Coronary artery (tissue), 2 donors: ENCODE data around the gene PEX13.
"Not testable (repeated sequence)": the region's sequence is repeated elsewhere in the genome, so short reads cannot be mapped to it uniquely, and the experiment has no call there.

Experiments used
- DNase-seq: peaks from one replicate; pipeline ENCODE4 v3.0.0-alpha.2; 2017; ENCODE audit warnings: low spot score
- H3K27ac ChIP-seq, 2 donors: fragments of 200-600 bp; sonication (generic); one replicate each; pipeline ENCODE4 v1.5.1; 2016 to 2019
- H3K4me3 ChIP-seq: fragments of 200-600 bp; sonication (generic); 2 replicates; pipeline ENCODE4 v1.5.1; 2016; ENCODE audit warnings: mild to moderate bottlenecking, moderate library complexity
- CTCF ChIP-seq: fragments of 200-600 bp; sonication (generic); IDR thresholded peaks from one replicate; pipeline ENCODE4 v1.5.1; 2019; ENCODE audit warnings: antibody characterized with exemption

PEX13 gene

GRCh38 chr2:60977562-60977895 lies 40.0 kb upstream of the PEX13 start:
- TF ChIP-seq CTCF: no peak
- no peak for DNase-seq
- H3K4me3 ChIP-seq: no peak overlapping the region
- H3K27ac ChIP-seq: no peak overlapping the region

DNA sequence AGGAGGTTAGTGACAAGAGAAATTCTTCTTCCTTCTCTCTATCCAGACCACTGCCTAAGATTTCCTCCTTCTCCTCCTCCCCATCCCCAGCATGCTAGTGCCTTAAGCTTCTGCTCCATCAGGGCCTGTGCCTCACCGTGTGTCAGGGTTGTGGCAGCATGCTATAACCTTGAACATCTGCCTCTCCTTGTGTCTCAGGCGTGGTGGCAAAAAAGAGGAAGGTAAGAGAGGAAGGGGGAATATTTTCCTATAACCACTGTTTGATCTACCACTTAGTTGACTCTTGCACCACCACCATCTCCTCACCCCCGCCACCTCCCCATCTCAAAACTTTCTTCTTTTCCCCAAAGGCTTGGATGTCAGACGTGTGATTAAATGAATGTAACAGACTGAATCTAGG lies 38.3 kb upstream of the PEX13 start:
- no peak for DNase-seq
- TF ChIP-seq CTCF: no peak
- Histone ChIP-seq H3K27ac (no peak overlapping the region), H3K4me3 (no peak overlapping the region)

DNA sequence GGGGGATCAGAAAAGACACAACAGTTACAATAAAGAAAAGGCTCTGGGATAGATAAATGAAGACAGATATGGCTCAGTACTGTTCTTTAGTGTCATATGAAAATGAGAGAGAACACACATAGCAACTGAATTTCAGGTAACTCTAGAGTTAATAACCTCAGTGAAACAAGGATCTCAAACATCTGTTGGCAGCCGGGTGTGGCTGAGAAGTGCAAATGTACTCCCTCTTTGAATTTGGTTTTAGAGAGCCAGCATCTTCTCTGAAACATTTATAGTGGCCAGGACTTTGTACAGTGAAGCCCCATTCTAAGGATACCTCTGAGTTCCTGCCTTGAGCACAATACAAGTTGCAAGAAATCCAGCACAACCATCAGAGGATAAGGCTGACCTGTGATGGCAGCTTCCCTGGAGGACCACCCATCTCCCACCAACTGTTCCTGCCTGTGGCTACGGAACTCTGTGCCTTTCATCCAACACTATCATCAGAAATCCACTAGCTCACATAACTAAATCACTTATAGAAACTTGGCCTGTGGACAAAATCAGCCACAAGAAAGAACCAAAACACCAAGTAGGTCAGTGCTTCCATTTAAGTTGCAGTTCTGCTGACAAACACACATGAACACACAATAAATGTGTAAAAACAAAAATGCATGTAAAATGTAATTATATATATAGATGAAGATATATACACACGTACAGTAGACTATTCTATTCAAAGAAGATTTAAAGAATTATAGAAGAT lies 37.3 kb upstream of the PEX13 start:
- no peak for DNase-seq
- H3K4me3 ChIP-seq: no peak overlapping the region
- TF ChIP-seq CTCF: no peak
- H3K27ac ChIP-seq: no peak overlapping the region

DNA sequence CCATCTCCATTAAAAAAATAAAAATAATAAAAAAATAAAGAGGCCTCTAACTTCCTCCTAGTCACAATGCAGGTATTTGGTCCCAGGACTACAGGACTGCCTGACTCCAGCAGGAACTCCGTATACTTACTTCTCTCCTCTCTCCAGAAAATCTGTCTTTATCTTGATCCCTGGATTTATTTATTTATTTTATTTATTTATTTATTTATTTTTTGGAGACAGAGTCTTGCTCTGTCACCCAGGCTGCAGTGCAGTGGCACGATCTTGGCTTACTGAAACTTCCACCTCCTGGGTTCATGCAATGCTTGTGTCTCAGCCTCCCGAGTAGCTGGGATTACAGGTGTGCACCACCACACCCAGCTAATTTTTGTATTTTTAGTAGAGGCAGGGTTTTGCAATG lies 35.5 kb upstream of the PEX13 start:
- not testable (repeated sequence) for H3K4me3 ChIP-seq, H3K27ac ChIP-seq

GRCh38 chr2:60984720-60985119 lies 32.8 kb upstream of the PEX13 start:
- DNase-seq: no peak
- Histone ChIP-seq H3K4me3 (no peak overlapping the region), H3K27ac (no peak overlapping the region)
- TF ChIP-seq CTCF: no peak

More for the DNA sequence above, 35.5 kb upstream of the PEX13 start:
- not testable (repeated sequence) for DNase-seq

- no peak for TF ChIP-seq CTCF
- H3K4me3 ChIP-seq: no peak overlapping the region
- no peak overlapping the region for H3K27ac ChIP-seq
- no peak for DNase-seq
These were observed 30.5 kb upstream of the PEX13 start for GRCh38 chr2:60987041-60987440.

GRCh38 chr2:60987656-60988055 lies 29.9 kb upstream of the PEX13 start:
- not testable (repeated sequence) for H3K4me3 ChIP-seq, DNase-seq, H3K27ac ChIP-seq

GRCh38 chr2:60989259-60989658 lies 28.3 kb upstream of the PEX13 start:
- TF ChIP-seq CTCF: no peak

More at GRCh38 chr2:60989259-60989658, 28.3 kb upstream of the PEX13 start:
- Histone ChIP-seq H3K27ac (no peak overlapping the region), H3K4me3 (no peak overlapping the region)
- no peak for DNase-seq
